ENCODE measurements around the gene KIF26B. TPM values are rescaled to one million over a fixed set of nuclear protein-coding genes. Genes with fewer than 3 reads are reported as not detected.

Gene KIF26B
- total RNA-seq, 1 experiment from 2014 or later, result 1.1 TPM

DNA sequence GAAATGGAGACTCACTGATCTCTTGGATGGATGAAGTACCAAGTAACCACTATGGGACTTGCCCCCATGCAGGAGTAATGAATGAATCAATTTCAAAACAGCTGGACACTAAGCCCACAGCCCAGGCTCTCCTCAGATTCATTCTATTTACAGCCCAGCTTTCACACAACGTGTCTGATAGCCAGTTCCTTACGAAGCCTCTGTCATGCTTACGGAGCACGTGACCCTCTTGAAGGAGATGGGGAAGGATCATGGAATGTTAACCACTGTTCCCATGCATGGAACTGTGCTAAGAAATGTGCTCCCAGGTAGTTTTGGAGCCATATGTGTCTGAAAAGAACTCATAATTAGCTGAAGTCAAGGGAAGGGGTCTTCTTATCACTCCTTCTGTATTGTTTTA is 124.1 kb downstream of the KIF26B start:
- DNase-seq (ENCODE audit: low read depth), result no peak

DNA sequence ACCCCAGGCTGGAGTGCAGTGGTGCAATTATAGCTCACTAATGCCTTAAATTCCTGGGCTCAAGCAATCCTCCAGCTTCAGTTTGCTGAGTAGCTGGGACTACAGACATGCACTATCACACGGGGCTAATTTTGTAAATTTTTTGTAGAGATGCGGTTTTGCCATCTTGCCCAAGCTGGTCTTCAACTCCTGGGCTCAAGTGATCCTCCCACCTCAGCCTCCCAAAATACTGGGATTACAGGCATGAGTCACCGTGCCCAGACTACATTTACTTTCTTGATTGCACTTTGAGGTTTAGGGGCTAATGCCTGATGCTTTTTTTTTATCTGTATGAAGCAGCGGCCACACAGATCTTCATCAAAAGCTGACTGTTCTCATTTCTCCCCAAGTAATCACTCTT is 124.6 kb downstream of the KIF26B start:
- peak; percentile 5 for DNase-seq (ENCODE audit: low read depth)

DNA sequence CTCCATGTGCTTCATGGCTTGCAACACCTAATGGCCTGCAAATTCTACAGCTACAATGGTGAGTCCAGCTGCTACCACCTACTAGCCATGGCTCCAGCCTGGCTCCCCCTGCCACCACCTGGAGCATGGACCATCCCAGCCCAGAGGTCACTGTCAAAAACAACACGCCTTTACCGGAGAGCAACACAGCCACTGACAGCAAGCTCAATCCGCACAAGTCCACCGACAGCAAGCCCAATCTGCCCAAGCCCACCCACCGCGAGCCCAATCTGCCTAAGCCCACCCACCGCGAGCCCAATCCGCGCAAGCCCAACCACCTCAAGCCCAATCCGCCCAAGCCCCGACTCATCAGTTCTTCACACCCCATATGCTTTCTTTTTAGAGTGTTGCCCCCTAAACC is 128.2 kb downstream of the KIF26B start:
- no peak for DNase-seq (ENCODE audit: low read depth)

DNA sequence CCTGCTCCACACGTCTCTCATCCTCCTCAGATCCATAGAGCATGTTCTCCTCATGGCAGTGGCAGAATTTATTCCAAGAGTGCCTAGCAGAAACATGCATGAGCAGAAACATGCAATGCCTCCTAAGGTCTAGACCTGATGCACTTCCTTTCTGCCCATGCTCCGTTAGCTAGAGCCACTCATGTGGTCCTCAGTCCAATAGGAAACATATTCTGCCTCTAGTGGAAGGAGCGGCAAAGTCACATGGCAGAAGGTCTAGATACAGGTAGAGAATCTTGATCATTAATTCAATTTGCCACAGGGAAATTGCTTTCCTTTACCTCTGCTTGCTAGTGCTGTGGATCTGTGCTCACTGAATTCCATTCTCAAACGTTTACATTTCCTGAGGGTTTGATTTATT is 130.4 kb downstream of the KIF26B start:
- DNase-seq (ENCODE audit: low read depth), result no peak

DNA sequence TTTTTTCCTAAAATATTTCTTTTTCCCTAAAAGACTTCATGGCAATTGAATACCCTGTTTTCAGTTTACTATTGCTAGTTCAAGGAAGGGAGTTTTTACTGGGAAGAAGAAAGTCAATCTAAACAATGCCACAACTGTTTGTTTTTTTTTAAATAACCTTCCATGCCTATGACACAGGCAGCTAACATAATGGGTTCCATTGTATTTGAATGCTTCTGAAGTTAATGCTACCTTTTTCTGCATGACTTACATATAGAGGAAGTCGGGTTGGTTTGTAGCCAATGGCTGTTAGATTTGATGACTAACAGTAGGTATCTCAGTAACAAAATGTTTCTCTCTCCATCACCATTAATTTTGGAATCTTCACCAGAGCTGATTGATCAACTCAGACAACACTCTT is 134.0 kb downstream of the KIF26B start:
- peak; percentile 26 for DNase-seq (ENCODE audit: low read depth)

DNA sequence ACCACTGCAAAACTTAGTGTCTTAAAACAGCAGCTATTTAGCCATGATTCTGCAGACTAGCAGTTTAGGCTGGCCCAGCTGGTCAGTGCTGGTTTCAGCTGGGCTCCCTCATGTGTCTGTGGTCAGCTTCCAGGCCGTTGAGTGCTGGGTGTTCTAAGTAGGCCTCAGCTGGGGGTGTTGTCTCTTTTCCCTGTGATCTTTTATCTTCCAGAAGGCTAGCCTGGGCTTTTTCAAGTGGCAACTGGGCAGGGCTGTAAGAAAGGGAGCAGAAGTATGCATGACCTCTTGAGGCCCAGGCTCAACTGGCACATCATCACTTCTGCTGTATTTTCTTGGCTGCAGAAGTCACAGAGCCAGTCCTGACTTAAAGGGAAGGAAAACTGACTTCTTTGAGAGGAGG is 136.1 kb downstream of the KIF26B start:
- DNase-seq (ENCODE audit: low read depth), result no peak

DNA sequence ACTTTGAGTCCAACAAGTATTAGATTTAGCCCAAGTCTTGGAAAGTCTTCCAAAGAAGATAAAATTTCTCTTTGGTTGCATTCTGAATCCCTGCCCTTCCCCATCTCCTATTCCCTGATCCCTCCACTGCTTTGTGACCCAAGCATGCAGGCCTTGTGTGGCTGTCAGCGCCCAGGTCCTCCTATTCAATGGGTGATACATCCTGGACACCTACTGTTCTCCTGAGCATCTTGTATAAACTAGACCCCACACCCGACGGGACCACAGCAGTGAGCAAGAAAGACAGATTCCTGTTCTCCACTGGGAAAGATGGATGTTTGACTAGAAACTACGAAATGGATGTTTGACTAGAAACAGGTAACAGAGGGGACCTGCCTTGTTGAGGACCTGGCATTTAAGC is 136.6 kb downstream of the KIF26B start:
- no peak for DNase-seq (ENCODE audit: low read depth)

DNA sequence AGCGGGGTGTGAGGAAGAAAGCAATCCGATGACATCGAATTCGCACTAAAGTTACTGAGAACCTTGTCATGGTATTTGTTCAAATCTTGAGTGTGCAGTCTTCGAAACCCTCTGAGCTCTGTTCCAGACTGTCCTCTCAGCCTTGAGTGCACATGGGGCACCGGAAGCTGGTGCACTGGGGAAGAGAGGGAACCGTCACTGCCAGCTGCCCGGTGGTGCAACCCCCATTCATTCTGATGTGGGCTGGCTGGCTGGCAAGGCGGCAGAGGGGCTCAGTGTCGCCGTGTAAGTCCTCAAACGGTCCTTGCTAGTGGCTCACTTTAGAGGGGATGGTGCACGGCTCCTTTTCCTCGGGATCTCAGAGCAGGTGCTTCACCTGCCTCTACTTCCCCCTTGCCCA is 137.4 kb downstream of the KIF26B start:
- no peak for DNase-seq (ENCODE audit: low read depth)

DNA sequence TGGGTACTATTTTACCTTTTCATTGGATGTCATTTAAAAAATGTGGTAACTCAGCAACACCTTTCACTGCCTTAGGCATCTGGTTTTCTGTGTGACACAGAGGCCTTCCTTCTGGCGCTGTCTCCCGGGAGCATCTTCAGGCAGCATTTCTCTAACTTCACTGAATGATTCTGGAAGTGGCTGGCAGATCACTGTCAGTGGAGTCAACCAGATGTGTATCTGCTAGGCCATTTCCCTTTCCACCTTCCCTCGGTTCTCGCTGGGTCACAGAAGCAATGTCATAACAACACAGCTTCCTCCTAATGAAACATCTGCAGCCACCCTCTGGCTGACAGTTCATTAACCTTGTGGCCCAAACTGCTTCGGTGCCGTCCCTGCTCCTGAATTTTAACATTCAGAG is 137.8 kb downstream of the KIF26B start:
- DNase-seq (ENCODE audit: low read depth), result no peak

DNA sequence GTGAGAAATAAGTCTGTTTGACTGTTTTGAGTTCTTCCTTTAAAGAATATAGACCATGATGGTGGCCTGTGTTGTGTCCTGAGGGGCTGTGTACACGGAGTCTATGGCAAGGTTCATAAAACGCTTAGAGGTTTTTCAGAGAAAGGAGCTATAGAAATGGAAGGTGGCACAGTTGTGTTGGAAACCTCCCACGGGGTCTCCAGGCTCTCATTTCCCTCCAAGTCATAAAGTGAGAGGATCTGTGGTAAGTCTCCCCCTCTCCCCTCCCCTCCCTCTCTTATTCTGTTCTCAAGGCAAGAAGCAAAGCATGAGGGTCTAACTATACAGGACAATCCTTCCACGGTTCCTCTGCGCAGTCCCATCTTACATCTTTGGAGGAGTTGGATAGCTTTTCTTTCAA is 139.2 kb downstream of the KIF26B start:
- no peak for DNase-seq (ENCODE audit: low read depth)

DNA sequence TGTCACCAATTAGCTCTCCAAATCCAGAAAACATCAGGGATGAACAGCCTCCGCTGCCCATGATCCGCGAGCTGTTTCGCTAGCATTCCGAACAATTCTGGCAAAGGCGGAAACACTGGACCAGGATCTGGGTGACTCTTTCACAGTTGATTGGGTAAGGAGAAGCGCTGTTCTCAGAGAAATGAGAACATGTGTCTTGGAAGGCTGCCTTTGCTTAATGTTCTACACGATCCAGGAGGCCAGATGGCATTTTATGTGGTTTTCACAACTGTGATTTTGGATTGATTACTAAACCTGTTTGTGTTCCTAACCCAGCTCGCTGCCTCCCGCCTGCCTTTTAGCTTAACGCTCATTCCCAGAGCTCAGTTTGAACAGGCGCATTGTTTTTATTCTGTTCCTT is 144.0 kb downstream of the KIF26B start:
- DNase-seq (ENCODE audit: low read depth), result peak; percentile 36

DNA sequence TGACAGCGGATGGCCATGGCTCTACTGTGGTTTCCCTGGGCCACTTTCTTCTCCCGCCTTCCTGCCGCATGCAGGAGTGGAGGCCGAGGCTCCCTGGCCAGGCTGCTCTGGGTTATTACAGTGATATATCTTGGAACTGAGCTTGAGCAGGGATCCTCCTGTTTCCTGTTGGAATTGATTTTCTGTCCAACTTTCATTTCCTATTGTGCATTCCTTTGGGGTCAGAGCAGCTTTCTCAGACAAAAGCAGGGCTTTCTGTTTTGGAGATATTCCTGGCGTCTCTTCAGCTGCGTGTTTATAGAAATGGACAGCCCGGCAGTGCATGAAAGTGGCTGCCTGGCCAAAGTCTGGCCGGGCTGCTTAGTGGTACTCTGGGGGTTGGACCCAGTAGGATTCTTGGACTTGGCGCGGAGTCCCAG is 146.4 kb downstream of the KIF26B start:
- DNase-seq (ENCODE audit: low read depth), result no peak

DNA sequence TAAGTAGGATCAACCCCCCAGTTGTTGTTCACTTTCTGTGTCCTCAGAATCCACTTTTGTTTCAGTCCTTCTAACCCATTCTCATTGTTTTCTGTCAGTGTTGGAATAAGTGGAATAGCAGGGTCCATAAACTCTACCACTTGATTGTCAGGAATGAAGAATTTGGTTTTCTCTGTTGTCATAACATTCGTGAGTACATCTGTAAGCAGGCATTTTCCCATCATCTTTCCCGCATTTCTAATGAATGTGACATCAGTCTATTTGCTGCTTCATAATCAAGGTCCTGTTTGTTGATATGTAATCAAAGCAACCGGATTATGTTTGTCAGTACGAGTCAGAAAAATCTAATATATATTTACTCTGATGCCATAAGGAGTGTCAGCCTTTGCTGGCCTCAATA is 147.1 kb downstream of the KIF26B start:
- DNase-seq (ENCODE audit: low read depth), result peak; percentile 13

DNA sequence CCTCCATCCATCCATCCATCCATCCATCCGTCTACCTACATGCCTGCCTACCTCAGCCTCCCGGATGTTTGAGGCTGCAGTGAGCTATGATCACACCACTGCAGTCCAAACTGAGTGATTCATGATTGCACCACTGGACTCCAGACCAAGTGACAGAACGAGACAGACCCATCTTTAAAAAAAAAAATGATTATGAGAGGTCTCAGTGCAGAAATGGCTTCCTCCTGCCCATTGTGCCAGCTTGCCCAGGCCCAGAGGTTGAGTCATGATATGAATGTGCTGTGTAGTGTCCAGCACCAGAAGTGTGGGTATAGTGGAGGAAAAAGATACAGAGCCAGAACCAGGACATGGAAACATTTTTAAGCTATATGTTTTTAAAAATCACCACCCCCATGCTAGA is 149.9 kb downstream of the KIF26B start:
- DNase-seq (ENCODE audit: low read depth), result peak; percentile 5

DNA sequence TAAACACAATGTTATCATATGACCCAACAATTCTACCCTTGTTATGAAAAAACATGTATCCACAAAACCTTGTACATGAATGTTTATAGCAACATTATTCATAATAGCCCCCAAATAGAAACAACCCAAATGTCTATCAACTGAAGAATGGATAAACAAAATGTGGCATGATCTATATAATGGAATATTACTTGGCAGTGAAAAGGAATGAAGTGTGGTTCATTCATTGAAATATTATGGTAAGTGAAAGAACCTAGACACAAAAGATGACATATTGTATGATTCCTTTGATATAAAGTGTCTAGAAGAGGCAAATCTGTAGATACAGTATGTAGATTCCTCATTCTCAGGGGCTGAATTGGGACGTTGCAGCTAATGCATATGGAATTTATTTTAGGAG is 151.2 kb downstream of the KIF26B start:
- DNase-seq (ENCODE audit: low read depth), result no peak

DNA sequence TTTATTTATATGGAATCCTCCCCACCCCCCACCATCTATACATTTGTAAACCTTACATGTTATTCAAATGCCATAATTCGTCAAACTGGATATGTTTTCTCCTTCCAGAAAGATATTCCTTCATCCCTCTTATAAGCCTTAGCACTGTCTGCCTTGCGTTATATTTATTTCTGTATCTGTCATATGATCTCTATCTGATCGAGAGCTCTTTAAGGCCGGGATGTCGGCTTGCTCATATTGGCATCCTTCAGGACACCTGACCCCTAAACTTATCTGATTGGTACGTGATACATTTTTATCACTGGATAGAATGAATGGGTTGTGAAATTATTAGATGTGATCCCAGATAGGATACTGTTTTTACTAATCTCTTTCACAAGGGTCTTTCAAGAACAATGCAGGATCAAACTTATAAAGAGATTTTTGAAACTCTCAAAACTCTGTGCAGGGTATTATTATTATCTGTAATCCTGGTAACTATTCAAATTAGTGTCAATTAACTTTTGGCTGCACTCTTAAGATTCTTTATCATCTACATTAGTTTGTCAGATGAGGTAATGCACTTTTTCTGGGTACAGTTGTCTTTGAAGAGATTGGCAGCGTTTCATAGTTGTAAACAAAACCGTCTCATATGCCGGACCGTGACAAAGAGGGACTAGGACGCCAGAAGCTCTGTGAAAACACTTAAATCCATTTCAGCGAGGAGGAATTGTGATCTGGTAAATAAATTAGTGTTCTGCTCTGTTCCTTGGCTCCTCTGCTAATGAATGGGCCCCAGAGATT is 152.0 kb downstream of the KIF26B start:
- peak; percentile 11 for DNase-seq (ENCODE audit: low read depth)

DNA sequence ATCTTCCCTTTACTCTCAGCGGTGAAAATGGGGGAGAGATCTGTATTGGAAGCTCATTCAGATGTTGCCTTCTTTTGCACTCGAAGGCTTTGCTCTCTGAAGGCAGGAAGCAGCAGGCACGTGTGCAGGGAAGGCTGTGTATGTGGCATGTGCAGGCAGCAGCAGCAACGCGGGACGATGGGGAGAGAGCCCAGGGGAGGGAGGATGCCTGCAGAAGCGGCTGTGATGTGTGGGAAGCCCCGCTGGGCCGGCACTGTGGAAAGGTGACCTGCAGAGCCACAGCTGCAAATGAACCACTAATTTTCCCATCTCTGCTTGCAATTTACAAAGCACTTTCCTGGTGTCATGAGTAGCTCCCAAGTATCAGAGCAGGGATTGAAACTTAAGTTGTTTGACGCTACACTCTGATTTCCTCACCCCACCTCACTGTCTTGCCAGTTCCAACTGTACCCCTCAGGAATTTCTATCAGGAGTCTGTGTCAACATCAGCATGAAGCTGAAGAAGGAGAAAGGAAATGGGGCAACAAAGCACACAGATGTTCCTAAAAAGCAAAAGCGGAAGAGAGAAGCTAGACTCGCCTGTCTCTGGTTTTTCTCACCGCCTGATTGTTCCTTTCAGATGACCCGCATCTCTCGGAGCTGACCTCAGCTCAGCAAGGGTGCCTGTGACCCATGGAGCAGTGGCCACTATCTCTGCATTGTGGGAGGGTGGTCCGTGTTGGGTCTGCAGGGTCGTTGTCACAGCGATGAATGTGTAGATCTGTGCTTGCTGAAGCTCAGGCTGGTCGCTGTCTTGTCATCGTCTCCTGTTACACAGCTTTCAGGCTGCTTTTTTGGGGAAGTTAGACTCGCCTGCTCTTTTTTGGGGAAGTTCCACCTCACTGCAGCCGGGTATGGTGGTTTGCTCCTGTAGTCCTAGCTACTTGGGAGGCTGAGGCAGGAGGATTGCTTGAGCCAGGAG is 156.1 kb downstream of the KIF26B start:
- no peak for DNase-seq (ENCODE audit: low read depth)

DNA sequence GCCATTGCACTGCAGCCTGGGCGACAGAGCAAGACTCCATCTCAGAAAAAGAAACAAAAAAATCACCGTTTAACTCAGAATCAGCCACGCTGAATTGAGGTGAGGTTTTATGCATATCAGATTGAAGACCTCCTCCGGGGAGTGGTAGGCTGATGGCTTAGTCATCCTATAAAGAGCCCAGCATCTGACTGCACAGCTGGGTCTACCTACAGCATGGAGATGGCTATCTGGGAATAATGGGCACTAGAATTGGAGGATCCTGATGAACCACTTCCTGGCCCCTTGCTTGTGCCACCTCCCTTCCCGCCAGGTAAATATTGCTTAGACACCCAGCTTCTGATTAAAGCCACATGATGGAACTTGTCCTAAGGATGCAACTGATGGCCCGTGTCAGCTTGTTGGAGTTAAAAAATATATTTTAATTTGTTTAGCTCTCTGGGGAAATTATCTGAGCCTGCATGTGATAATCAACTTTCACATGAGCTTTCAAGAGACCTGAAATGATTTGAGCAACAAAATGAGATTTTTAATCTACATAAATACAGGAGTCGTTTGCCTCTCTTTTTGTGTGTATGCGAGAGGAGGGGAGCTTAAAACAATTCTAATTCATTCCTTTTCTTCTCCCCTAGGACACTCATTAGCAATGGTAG is 157.2 kb downstream of the KIF26B start:
- DNase-seq (ENCODE audit: low read depth), result no peak

DNA sequence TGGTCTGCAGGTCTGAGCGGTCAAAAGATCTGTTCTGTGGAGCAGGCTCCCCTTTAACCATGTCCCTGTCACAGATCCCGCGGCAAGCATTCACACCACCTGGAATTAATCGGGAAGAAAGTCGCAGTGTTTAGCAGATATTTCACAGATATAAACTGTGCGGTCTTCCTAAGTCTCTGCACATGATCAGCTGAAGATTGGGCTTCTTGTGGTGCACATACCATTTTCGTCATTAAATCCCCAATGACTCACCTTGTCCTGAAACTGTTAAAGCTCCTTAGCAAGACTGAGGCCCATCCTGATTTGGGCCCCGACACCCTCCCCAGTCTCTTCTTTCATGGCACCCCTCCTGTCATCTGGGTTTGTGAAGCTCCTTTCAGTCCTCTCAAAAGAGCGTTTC is 158.8 kb downstream of the KIF26B start:
- no peak for DNase-seq (ENCODE audit: low read depth)

DNA sequence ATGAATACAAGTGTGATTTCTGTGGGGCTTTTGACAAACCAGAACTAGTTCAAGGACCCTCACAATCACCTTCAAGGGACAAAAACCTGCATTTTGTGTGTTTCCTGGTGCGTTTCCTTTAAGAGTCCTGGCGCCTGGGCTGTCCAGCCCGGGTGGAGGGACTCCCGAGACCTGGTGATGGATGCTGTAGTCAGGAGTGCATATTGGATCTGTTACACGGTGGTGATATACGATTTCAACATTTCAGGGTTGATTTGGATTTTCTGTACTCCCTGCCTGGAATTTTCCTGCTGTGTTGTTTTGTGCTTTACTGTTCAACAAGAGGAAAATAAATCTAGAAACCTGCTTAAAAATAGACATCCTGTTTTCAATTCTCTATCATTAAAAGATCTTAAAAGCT is 162.0 kb downstream of the KIF26B start:
- DNase-seq (ENCODE audit: low read depth), result no peak

DNA sequence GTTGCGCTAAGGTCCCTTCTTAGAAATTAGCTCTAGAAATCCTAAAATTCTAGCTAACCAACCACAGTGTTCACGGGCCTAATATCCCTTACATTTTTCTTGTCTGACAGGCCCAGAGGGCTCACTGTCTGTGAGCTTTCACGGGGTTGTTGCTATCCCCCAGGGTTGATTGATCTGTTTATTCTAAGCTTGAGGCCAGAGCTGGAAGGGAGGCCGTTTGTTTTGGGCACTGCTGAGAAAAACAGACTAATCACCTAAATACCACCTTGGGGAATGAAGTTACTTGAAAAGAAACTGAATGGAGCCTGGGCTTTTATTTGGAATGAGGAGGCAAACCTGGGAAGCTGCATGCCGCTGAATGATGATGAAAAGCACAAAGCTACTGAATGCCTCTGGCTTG is 162.4 kb downstream of the KIF26B start:
- no peak for DNase-seq (ENCODE audit: low read depth)

DNA sequence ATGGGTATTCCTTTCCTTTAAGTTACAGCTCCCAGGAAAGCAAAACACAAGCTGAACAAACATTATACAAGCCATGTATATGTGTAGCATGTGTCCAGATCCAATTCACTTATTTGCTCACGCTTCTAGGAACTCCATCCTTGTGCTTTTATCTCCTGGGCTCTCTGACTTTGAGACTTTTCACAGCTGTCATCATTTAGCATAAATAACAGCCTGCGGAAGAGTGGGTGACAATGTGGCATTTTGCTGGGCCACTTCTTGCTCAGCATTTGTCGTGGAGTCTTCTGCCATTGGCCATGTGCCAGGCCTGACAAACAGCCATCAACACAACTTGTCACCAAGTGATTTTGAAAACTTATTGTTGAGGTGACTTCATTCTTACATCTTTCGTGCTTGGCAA is 164.3 kb downstream of the KIF26B start:
- no peak for DNase-seq (ENCODE audit: low read depth)

DNA sequence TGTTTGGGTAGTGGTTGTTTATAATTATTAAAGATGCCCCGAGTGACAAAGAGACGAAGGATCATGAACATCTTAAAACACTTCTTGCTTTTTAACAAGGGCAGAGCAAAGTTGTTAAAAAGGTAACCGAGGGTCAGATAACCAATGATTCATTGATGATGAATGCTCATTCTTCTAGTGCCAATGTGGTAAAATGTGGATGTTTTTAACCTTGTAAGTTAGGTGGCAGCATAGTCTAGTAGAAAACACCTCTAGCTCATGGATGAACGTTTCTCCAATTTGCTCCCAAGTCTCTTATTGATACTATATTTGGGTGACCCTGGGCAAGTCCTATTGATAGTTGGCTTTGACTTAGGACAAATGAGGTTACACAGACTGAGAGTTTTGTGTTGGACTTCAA is 167.9 kb downstream of the KIF26B start:
- peak; percentile 62 for DNase-seq (ENCODE audit: low read depth)
